ENCODE measurements around the gene ZNF267.
A peak's percentile ranks its signal among the peaks of the same experiment; 100 is the strongest.
"Not testable (repeated sequence)": the region's sequence is repeated elsewhere in the genome, so short reads cannot be mapped to it uniquely, and the experiment has no call there.

Gene ZNF267

GRCh38 chr16:31913668-31914067, 40.1 kb downstream of the ZNF267 start:
- Histone ChIP-seq H3K27ac (ENCODE audit: low read depth in 2 of 2, low read length in 2 of 2) (no peak overlapping the region), H3K4me1 (ENCODE audit: control insufficient read depth in 2 of 2, insufficient read depth in 2 of 2, low read length in 2 of 2) (no peaks in the 10 kb centered on the region), H3K4me3 (ENCODE audit: low read length in 2 of 2) (peak overlapping the region; percentile 8 to 41), H3K9ac (ENCODE audit: low read depth in 1 of 2, low read length in 2 of 2) (no peak overlapping the region), H3K27me3 (ENCODE audit: control insufficient read depth in 2 of 2, insufficient read depth in 2 of 2, low read length in 2 of 2) (no peaks in the 10 kb centered on the region), H3K9me3 (ENCODE audit: control insufficient read depth in 2 of 2, low read length in 2 of 2) (peaks cover 72 to 77% of the 10 kb centered on the region in 2 donors), H3K36me3 (ENCODE audit: control insufficient read depth in 2 of 2, insufficient read depth in 2 of 2, low read length in 2 of 2) (peaks cover 42% of the 10 kb centered on the region in 2 donors)

- Histone ChIP-seq H3K36me3 (ENCODE audit: control insufficient read depth in 2 of 2, insufficient read depth in 2 of 2, low read length in 2 of 2) (peaks cover 42 to 45% of the 10 kb centered on the region in 2 donors), H3K9ac (ENCODE audit: low read depth in 1 of 2, low read length in 2 of 2) (no peak overlapping the region), H3K4me1 (ENCODE audit: control insufficient read depth in 2 of 2, insufficient read depth in 2 of 2, low read length in 2 of 2) (no peaks in the 10 kb centered on the region), H3K27ac (ENCODE audit: low read depth in 2 of 2, low read length in 2 of 2) (no peak overlapping the region), H3K9me3 (ENCODE audit: control insufficient read depth in 2 of 2, low read length in 2 of 2) (peaks cover 72 to 82% of the 10 kb centered on the region in 2 donors), H3K4me3 (ENCODE audit: low read length in 2 of 2) (peak overlapping the region in 1 of 2 donors; percentile 11), H3K27me3 (ENCODE audit: control insufficient read depth in 2 of 2, insufficient read depth in 2 of 2, low read length in 2 of 2) (no peaks in the 10 kb centered on the region)
Observed at GRCh38 chr16:31916056-31916488, 42.5 kb downstream of the ZNF267 start.

GRCh38 chr16:31920373-31920772, 46.8 kb downstream of the ZNF267 start:
- no peaks in the 10 kb centered on the region for H3K4me1 ChIP-seq (ENCODE audit: control insufficient read depth in 2 of 2, insufficient read depth in 2 of 2, low read length in 2 of 2)
- H3K27me3 ChIP-seq (ENCODE audit: control insufficient read depth in 2 of 2, insufficient read depth in 2 of 2, low read length in 2 of 2) = no peaks in the 10 kb centered on the region
- peaks cover 14 to 19% of the 10 kb centered on the region in 2 donors for H3K36me3 ChIP-seq (ENCODE audit: control insufficient read depth in 2 of 2, insufficient read depth in 2 of 2, low read length in 2 of 2)
- H3K9ac ChIP-seq (ENCODE audit: low read depth in 1 of 2, low read length in 2 of 2) = no peak overlapping the region
- no peak overlapping the region for H3K27ac ChIP-seq (ENCODE audit: low read depth in 2 of 2, low read length in 2 of 2)
- H3K9me3 ChIP-seq (ENCODE audit: control insufficient read depth in 2 of 2, low read length in 2 of 2) = peaks cover 34 to 51% of the 10 kb centered on the region in 2 donors
- H3K4me3 ChIP-seq (ENCODE audit: low read length in 2 of 2) = no peak overlapping the region

GRCh38 chr16:31951806-31952205, 78.2 kb downstream of the ZNF267 start:
- H3K9ac ChIP-seq (ENCODE audit: low read depth in 1 of 2, low read length in 2 of 2); H3K36me3 ChIP-seq (ENCODE audit: control insufficient read depth in 2 of 2, insufficient read depth in 2 of 2, low read length in 2 of 2); H3K27me3 ChIP-seq (ENCODE audit: control insufficient read depth in 2 of 2, insufficient read depth in 2 of 2, low read length in 2 of 2); H3K4me1 ChIP-seq (ENCODE audit: control insufficient read depth in 2 of 2, insufficient read depth in 2 of 2, low read length in 2 of 2); H3K9me3 ChIP-seq (ENCODE audit: control insufficient read depth in 2 of 2, low read length in 2 of 2); H3K4me3 ChIP-seq (ENCODE audit: low read length in 2 of 2); H3K27ac ChIP-seq (ENCODE audit: low read depth in 2 of 2, low read length in 2 of 2): not testable (repeated sequence)

GRCh38 chr16:31952206-31952605, 78.6 kb downstream of the ZNF267 start:
- H3K9ac ChIP-seq (ENCODE audit: low read depth in 1 of 2, low read length in 2 of 2); H3K27ac ChIP-seq (ENCODE audit: low read depth in 2 of 2, low read length in 2 of 2); H3K4me1 ChIP-seq (ENCODE audit: control insufficient read depth in 2 of 2, insufficient read depth in 2 of 2, low read length in 2 of 2); H3K36me3 ChIP-seq (ENCODE audit: control insufficient read depth in 2 of 2, insufficient read depth in 2 of 2, low read length in 2 of 2); H3K4me3 ChIP-seq (ENCODE audit: low read length in 2 of 2); H3K27me3 ChIP-seq (ENCODE audit: control insufficient read depth in 2 of 2, insufficient read depth in 2 of 2, low read length in 2 of 2); H3K9me3 ChIP-seq (ENCODE audit: control insufficient read depth in 2 of 2, low read length in 2 of 2): not testable (repeated sequence)

- H3K4me3 ChIP-seq (ENCODE audit: low read length in 2 of 2); H3K36me3 ChIP-seq (ENCODE audit: control insufficient read depth in 2 of 2, insufficient read depth in 2 of 2, low read length in 2 of 2); H3K9ac ChIP-seq (ENCODE audit: low read depth in 1 of 2, low read length in 2 of 2); H3K4me1 ChIP-seq (ENCODE audit: control insufficient read depth in 2 of 2, insufficient read depth in 2 of 2, low read length in 2 of 2); H3K27me3 ChIP-seq (ENCODE audit: control insufficient read depth in 2 of 2, insufficient read depth in 2 of 2, low read length in 2 of 2); H3K27ac ChIP-seq (ENCODE audit: low read depth in 2 of 2, low read length in 2 of 2); H3K9me3 ChIP-seq (ENCODE audit: control insufficient read depth in 2 of 2, low read length in 2 of 2): not testable (repeated sequence)
Observed at GRCh38 chr16:31956221-31956620, 82.6 kb downstream of the ZNF267 start.

GRCh38 chr16:31960186-31960910, 86.7 kb downstream of the ZNF267 start:
- not testable (repeated sequence) for H3K4me1 ChIP-seq (ENCODE audit: control insufficient read depth in 2 of 2, insufficient read depth in 2 of 2, low read length in 2 of 2); H3K27me3 ChIP-seq (ENCODE audit: control insufficient read depth in 2 of 2, insufficient read depth in 2 of 2, low read length in 2 of 2); H3K4me3 ChIP-seq (ENCODE audit: low read length in 2 of 2); H3K27ac ChIP-seq (ENCODE audit: low read depth in 2 of 2, low read length in 2 of 2); H3K9me3 ChIP-seq (ENCODE audit: control insufficient read depth in 2 of 2, low read length in 2 of 2); H3K9ac ChIP-seq (ENCODE audit: low read depth in 1 of 2, low read length in 2 of 2); H3K36me3 ChIP-seq (ENCODE audit: control insufficient read depth in 2 of 2, insufficient read depth in 2 of 2, low read length in 2 of 2)
